HG03025 (cell line): ENCODE data around the gene CPEB1.
"Not testable (repeated sequence)": the region's sequence is repeated elsewhere in the genome, so short reads cannot be mapped to it uniquely, and the experiment has no call there.

ENCODE experiments used
- ATAC-seq: cut with Tn5 transposase; IDR thresholded peaks from one replicate; pipeline ENCODE4 v1.9.1; 2021; ENCODE audit warnings: mild to moderate bottlenecking, moderate library complexity; ENCODE audit not compliant: unreplicated experiment, low FRiP score

CPEB1 gene

DNA sequence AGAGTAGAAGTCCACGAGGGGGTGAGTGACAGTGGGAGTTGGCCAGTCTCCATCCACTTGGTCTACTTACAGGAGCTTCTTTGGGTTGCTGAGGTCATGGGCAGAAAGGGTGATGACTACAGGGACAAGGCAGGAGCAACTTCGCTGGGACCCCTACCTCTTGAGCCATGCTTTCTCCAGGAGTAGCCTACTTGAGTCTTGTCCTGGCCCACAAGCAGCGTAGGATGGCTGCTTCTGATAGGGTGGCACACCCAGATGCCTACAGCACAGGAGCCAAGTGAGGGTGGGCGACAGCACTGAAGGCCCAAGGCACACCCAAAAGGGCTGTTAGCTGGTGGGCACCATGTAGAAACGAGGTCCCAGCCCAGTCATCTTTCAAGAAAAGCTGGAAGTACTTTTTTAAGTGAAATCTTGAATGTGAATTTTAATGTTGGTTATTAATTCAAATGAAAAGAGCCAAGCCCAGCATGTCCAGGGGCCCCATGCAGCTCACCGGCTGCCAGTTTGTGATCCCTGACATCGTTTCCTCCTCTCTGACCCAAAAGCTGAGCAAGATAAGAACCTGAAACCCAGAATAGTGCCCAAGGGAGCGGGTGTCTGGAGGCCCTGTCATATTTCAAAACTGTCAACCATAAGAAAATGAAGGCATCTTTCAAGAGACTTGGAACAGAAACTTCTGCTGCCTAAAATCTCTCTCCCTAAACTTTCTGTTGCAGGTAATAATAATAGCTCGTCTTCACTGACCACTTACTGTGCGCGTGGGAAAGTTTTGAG lies 2.2 kb upstream of the CPEB1 start:
- ATAC-seq, result no peak

DNA sequence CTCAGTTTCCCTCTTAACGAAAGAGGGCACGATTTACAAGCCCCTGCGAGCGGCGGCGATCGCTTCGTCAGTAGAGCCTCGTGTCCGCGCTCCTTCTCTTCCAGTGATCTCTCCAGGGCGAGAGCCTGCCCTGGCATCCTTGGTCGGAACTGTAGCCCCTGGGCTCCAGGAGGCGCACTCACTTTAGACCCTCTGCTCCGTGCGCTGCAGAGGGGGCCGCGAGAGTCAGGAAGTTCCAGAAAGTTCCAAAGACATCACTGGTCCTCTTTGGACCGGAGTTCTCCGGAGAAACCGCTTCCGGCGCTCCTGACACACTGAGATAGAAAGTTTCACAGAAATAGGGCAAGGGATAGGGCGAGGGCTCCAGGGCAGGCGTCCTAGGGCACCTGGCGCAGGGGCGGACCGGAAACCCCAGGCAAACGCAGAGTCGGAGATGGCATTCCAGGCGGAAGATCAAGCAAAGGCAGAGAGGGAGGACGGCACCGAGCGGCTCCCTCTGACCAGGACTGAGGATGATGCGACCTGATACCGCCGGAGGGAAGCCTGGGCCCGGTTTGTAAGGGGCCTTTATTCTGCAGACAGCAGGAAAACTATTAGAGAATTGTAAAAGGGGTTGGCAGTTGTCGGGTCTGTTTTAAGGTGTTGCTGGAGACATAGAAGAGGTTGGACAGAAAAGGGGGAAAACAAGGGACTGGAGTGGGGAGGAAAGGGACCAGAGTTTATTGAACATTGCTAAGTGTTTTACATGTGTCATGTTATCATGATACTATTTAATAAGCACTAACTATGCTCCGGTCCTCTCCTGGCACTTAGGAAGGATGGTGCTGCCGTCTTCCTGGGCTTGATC lies 1.3 kb upstream of the CPEB1 start:
- no peak for ATAC-seq

DNA sequence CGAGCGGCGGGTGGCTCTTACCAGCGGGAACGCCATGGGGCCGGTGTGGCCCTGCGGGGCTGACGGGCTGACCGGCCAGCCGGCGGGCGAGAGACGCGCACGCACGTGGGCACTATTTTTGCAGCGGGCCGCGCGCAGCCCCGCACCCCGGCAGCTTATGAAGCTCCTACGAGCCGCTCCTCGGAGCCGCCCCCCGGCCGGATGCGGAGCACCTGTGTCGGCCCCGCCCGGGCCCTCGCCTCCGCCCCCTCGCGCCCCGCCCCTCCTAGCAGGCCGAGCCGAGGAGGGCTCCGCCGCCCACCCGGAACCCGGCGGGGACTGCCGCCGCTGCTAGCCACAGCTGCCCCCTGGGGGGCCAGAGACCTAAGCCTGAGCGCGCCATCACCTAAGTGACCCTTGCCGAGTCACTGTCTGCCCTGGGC lies 683 bp upstream of the CPEB1 start:
- ATAC-seq, result no peak

DNA sequence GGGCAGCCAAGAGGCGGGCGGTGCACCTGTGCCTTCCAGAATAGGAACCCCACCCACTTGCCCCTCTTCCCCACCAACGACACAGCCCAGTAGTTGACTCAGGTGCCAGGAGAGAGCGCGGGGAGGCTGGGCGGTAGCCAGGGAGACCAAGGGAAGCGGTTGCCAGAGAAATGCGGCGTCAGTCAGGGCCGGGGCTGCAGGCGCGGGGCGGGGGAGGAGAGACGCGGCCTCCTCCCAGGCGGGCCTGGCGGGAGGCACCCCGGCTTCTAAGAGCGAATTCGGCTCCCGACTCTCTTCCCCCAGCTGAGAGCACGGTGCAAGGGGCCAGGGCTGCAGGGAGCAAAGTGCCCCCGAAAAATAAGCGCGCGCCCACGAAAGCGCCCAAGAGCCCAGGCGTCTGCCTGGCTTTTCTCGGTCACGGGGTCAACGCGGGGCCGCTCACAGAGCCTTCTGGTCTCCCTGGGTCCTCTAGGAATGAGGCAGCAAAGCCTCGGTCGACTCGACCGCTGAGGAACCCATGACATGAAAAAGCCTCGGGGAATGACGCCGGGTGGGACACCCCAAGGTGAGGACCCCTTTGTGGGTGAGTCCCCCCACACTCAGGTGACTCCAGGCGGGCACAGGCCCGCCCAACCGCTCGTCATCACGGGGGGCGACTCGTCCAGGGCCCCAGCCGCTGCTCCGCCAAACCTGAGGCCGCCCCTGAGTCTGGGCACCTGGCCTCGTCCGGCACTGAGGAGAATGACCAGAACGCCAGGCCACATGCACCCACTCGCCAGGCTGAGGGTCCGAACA lies 716 bp downstream of the CPEB1 start:
- ATAC-seq, result no peak

DNA sequence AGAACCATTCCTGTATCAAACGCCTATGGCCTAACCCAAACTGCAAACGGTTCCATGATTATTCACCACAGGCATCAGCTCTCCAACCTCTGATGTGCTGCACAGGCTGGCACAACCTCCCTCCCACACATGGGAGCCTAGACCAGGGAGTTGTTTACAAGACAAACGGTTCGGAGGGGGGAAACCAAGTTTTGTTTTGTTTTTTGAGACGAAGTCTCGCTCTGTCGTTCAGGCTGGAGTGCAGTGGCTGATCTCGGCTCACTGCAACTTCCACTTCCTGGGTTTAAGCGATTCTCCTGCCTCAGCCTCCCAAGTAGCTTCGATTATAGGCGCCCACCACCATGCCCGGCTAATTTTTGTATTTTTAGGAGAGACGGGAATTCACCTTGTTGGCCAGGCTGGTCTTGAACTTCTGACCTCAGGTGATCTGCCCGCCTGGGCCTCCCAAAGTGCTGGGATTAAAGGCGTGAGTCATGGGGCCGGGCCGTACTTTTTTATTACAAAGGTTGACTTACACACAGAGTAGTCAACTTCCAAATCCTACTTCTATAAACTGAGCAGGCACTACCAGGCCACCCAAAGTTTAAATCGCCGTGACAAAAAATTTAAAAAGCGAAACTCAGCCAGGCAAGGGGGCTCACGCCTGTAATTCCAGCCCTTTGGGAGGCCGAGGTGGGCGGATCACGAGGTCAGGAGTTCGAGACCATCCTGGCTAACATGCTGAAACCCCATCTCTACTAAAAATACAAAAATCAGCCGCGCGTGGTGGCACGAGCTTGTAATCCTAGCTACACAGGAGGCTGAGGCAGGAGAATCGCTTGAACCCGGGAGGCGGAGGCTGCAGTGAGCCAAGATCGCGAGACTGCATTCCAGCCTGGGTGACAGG lies 2.0 kb downstream of the CPEB1 start:
- ATAC-seq, result not testable (repeated sequence)

DNA sequence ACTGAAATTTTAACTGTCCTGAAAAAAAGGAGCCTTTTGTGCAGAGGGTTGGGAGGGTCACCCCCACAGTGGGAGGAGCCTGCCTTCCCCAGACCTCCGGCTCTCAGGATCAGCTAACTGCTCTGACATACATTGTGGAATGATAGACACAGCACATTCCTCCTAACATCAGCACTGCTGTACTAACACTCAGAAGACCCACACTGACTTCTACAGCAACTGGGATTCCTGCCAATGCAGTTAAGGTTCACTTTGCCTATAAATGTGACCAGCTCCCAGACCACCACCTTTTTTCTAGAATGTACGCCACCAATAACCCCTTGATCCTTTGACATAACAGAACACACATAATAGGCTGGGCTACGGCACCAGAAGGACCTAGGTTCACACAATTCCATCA lies 3.2 kb downstream of the CPEB1 start:
- ATAC-seq, result no peak

DNA sequence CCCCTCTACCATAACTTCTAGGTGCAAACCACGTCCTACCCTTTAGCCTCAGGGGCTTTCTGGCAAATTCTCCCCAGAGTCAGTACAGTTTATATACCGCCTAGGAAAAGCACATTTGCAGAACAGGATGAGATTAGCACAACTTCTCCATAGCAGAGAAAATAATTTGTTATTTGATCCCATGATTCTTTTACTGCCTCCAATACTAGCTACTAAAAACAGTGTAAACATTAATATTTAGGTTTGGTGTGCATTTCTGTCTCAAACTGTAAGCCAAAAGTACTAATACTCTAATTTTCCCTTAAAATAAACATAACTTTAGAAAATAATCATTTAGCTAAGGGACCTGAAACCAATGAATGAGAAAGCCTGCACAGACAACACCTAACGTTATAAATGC lies 4.5 kb downstream of the CPEB1 start:
- ATAC-seq, result no peak

DNA sequence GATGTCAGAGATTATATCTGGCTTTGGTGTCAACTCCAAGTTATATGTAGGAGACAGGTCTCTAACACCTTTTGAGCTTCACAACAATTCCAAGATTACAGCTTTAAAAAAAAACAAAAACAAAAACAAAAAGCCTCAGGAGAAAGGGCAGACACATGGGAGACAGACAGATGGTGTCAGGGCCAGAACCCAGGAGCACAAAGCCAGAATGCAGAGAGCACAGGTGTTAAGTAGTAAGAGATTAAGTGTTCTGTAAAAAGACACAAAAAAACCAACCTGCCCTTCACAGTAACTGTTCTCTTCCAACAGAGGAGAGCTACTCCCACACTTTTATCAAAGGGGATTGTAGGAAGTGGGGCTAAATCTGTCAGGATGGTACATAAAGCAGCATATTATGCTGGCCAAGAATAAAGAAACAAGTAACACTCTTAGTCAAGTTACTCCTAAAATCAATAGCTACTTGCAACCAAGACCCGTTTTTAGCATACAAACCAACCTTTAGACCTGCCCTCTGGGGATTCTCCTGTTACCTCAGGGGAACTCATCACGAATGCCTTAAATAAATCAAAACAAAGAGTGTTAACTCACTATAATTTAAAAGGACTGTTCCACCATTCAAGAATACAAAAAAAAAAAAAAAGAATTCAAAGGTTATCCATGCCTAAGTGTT lies 5.9 kb downstream of the CPEB1 start:
- no peak for ATAC-seq

DNA sequence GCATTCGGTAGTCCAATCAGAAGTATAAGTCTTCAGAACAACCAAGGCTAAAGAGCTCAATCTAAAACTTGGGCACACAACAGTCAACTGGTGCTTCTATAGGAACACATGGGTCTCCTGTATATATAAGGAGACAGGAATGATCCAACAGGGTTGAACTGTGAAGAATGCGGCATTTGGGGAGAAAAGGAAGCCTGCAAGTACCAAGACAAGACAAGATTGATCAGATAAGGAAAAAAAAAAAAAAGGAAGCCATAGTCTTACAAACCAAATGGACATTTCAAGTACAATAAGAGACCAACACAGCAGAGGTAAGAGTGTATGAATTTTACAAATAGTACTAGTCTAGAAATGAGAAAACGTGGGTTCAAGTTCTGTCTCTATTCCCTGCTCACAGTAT lies 6.5 kb downstream of the CPEB1 start:
- no peak for ATAC-seq

DNA sequence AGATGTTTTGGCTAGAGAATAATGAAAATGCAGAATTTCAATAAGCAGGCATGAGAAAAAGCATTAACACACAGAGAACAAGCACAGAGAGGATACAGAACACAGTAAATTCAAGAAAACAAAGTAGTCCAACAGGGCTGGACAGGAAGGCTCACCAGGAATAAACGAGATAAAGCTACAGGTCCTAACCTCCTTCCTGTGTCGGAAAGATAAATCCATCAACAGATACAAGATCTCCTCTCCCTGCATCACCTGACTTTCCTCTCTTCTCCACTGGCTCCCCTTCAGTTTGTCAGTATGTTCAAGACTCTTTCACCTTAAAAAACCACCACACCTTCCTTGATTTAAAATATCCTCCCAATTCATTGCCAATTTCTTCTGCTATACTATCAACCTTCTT lies 11.4 kb downstream of the CPEB1 start:
- ATAC-seq, result no peak

DNA sequence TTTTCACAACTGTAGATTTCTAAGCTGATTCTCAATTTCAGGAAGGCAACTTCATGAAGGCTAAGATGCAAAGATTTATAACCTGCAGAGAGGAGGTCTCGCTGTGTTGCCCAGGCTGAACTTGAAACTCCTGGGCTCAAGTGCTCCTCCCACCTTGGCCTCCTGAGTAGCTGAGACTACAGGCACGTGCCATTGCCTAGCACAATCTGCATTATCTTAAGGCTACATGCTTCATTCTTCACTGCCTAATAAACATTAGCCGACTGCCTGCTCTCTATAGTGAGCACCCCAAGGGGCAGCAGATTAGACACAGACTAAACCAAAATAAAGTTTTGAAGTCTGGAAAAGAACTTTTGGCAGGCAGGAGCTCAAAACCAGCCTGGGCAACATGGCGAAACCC lies 17.1 kb downstream of the CPEB1 start:
- no peak for ATAC-seq

DNA sequence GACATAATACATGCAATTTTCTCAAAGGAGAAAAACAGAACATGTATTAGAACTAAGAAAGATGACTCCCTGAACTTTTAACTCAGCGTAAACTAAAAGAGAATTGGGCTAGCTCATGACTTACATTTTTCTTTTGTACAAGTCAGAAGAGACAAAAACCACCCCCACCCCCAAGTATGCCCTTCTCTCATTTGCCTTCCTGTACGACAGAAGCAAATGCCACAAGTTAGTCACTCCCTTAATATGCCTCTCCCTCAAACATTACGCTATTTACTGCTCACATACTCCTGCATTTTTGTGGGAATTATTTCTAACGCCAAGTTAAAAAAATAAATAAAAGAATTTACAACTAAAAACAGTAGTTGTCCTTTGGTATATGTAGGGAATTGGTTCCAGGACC lies 22.0 kb downstream of the CPEB1 start:
- ATAC-seq, result no peak

DNA sequence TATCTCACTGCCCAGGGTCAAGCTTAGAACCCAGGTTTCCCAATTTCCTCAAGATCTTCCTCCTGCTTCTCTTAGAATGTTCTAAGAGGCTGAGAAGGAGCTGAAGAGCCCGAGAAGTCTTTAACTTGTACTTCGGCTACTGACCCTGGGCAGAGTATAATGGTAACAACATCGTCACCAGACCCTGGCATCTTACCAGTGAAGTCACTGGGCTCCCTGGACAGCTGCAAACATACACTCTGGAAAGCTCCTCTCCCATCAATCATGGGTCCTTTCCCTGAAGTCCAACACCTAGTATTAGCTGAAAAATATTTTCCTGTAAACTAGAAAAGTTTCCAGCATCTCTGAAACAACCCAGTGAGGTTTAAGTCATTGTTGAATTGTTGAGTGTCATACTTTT lies 22.7 kb downstream of the CPEB1 start:
- no peak for ATAC-seq

DNA sequence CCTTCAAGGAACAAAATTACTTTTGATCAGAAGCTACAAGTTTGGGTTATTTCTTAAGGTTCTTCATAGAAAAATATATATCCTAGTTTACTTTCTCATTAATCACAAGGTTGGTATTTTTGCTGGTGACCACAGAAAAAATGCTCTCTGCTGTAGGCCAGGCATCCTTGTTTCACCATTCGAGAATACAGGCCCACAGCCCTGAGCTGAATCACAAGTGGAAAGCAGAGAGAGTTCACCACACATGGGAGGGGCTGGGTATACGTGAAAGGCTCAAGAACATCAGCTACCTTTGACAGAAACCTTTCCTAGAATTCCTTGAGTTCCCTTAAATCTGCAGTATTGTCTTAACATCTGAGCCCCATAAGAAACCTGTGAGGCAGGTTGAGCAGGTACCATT lies 23.2 kb downstream of the CPEB1 start:
- ATAC-seq, result no peak

DNA sequence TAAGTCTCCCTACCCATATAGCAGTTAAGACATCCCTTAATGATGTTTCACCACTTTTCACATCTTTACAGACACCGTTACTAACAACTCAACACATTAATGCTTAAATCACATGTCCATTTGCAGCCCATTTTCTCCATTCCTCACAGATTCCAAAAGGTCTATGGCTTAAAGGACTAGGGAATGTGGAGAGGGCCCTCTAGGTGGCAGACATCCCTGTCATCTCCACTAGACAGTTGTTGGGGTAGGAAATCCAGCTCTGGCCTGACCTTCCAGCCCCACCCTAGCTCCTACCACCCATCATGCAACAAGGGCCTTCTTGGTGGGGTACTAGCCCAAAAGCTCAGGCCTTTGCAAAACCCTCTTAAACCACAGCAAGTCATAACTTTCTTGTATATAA lies 25.2 kb downstream of the CPEB1 start:
- no peak for ATAC-seq

DNA sequence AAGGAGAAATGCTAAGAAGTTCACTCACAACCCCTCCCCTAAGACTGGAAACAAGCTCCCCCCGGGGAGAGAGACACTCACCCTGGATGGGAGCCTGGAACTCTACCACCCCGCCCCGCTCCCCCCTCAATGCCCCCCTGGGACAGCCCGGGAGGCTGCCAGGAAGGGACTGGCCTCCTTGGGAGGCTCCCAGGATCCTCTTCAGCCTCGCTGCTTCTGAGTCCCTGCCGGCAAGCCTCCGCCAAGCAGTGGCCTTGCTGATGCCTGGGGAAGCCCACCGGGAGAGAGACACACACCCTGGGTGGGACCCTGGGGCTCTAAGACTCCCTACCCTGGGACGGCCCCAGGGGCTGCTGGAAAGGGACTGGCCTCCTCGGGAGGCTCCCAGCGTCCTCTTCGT lies 33.4 kb downstream of the CPEB1 start:
- no peak for ATAC-seq

DNA sequence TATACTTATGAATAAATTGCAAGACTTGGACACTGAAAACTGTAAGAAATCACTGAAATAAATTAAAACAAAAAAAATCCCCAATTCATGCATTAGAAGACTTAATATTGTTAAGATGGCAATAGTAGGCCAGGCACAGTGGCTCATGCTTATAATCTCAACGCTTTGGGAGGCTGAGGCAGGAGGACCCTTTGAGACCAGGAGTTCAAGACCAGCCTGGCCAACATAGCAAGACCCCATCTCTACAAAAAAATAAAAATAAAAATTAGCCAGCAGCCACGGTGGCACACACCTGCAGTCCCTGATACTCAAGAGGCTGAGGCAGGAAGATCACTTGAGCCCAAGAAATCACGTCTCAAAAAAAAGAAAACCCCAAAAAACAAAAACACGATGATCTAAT lies 35.8 kb downstream of the CPEB1 start:
- no peak for ATAC-seq

DNA sequence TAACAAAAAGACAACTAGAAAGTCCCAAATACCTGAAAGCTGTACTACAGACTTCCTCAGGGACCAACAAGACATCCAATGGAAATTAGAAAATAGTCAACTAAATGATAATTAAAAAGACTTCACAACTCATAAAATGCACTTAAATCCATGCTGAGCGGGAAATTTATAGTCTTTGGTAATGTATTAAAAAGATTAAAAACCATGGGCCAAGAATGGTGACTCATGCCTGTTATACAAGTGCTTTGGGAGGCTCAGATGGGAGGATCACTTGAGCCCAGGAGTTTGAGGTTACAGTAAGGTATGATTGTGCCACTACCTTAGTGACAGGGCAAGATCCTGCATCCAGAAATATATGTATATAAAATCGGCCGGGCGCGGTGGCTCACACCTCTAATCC lies 45.0 kb downstream of the CPEB1 start:
- ATAC-seq, result no peak

DNA sequence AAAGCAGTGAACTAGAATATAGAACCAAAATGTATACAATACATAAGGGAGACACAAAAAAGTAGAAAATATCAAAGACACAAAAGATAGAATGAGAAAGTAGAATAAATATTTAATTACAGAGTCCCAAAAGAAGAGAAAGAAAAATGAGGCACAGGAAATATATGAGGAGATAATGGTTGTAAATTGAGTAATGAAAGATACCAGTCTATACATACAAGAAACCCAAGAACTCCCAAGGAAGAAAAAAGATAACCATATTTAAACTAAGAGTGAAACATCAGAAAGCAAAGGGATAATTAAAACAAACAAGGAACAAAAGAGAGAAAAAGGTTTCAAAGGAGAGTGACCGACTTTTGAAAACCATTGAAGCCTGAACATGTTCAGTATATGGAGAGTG lies 47.3 kb downstream of the CPEB1 start:
- ATAC-seq, result no peak

DNA sequence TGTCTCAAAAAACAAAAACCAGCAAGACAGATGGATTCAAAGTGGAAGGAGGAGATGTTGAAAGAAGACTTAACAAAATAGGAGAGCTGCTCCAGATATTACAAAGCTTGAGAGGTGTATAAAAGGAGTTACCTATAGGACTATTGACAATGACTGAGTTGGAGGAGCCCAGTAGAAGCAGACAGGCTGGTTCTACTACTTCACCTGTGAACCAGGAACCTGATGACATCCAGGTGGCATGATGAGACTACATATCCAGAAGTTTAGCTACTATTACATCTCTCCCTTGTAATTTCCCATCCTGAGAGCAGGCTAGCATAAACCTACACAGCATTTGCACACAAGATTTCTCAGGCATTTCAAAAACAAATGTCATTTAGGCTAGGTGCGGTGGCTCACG lies 49.3 kb downstream of the CPEB1 start:
- ATAC-seq, result no peak
